Caki2 (cell line): ENCODE measurements around the gene C19orf33. TPM values are rescaled to one million over a fixed set of nuclear protein-coding genes. Genes with fewer than 3 reads are reported as not detected.
"Not testable (repeated sequence)": the region's sequence is repeated elsewhere in the genome, so short reads cannot be mapped to it uniquely, and the experiment has no call there.

Source experiments
- DNase-seq: peaks from one replicate; pipeline ENCODE4 v3.0.0-alpha.2; 2015; ENCODE audit warnings: low read depth
- in situ Hi-C: cut with HindIII; loops from 2 replicates; pipeline ENCODE4 v1.10.0; 2016; ENCODE audit warnings: low sequenced_read_pairs, low pct_unique_long_range_greater_than_20kb, mixed read lengths
- total RNA-seq: library from RNA; depleted of rRNA; stranded (reverse); fragments of >200 nt; shearing (Covaris generic); gene quantifications from 2 replicates; pipeline ENCODE4 v1.2.3, GENCODE V29; 2014; ENCODE audit warnings: low replicate concordance; rRNA removed

Gene C19orf33
- 165 and 184 TPM in 2 replicates for total RNA-seq

GRCh38 chr19:38303517-38304351, at the start of gene C19orf33:
Gene C19orf33, plus strand, starts transcription at chr19:38304251. Its CDS starts 11 bp downstream, at chr19:38304262.
- in situ Hi-C loops = no loop called here
- DNase-seq = peak; percentile 93

GRCh38 chr19:38255383-38256014, 48.6 kb upstream of the C19orf33 start:
- peak; percentile 55 for DNase-seq
- in situ Hi-C loops = no loop called here

GRCh38 chr19:38261942-38262341, 42.1 kb upstream of the C19orf33 start:
- DNase-seq, in situ Hi-C loops: not testable (repeated sequence)

GRCh38 chr19:38262585-38263268, 41.3 kb upstream of the C19orf33 start:
- peak; percentile 39 for DNase-seq
- in situ Hi-C loops = no loop called here

GRCh38 chr19:38263689-38264485, 40.2 kb upstream of the C19orf33 start:
- in situ Hi-C loops = no loop called here
- DNase-seq = peak; percentile 99

- in situ Hi-C loops = loop anchor here (5.0 kb wide), 1 partner anchor 53 kb away; the partner anchor contains the start of genes KCNK6 and YIF1B
- DNase-seq = no peak
Measured at GRCh38 chr19:38264486-38265212, 39.4 kb upstream of the C19orf33 start, which contains the start of gene SPINT2. Gene SPINT2, plus strand, starts transcription at chr19:38264573. Its CDS starts 320 bp downstream, at chr19:38264893.

- peak; percentile 81 for DNase-seq
Measured at GRCh38 chr19:38265213-38265861, 38.7 kb upstream of the C19orf33 start.

GRCh38 chr19:38265921-38266429, 38.1 kb upstream of the C19orf33 start:
- peak; percentile 58 for DNase-seq
- in situ Hi-C loops = loop anchor here (5.0 kb wide), 1 partner anchor 51 kb away; the partner anchor contains the start of genes KCNK6 and YIF1B

More at GRCh38 chr19:38265213-38265861, 38.7 kb upstream of the C19orf33 start:
- in situ Hi-C loops = loop anchor here (5.0 kb wide), 1 partner anchor 52 kb away; the partner anchor contains the start of genes KCNK6 and YIF1B

GRCh38 chr19:38266981-38267597, 37.0 kb upstream of the C19orf33 start:
- in situ Hi-C loops = loop anchor here (5.0 kb wide), 1 partner anchor 50 kb away; the partner anchor contains the start of genes KCNK6 and YIF1B
- DNase-seq = peak; percentile 92

- DNase-seq = peak; percentile 96
- in situ Hi-C loops = loop anchor here (5.0 kb wide), 1 partner anchor 49 kb away; the partner anchor contains the start of genes KCNK6 and YIF1B
Measured at GRCh38 chr19:38267761-38268483, 36.1 kb upstream of the C19orf33 start.

- in situ Hi-C loops = loop anchor here (5.0 kb wide), 1 partner anchor 49 kb away; the partner anchor contains the start of genes KCNK6 and YIF1B
- peak; percentile 82 for DNase-seq
Measured at GRCh38 chr19:38268539-38268938, 35.5 kb upstream of the C19orf33 start.

- in situ Hi-C loops = no loop called here
- DNase-seq = peak; percentile 93
Measured at GRCh38 chr19:38270587-38271167, 33.4 kb upstream of the C19orf33 start.

GRCh38 chr19:38273499-38273898, 30.6 kb upstream of the C19orf33 start:
- in situ Hi-C loops = no loop called here
- peak; percentile 67 for DNase-seq

GRCh38 chr19:38274739-38275138, 29.3 kb upstream of the C19orf33 start:
- in situ Hi-C loops = no loop called here
- DNase-seq = no peak
